Activated CD4-positive, alpha-beta T cell treated with anti-CD3 and anti-CD28 coated beads, Interleukin-2, amount 10 ng/mL, durations not matched to agents 7 days and 5 days (primary cell): ENCODE measurements around the gene BIK. TPM values are rescaled to one million over a fixed set of nuclear protein-coding genes. Genes with fewer than 3 reads are reported as not detected.

ENCODE experiments used
- CTCF ChIA-PET: fragments of 350-600 bp; sonication (Branson Sonifier 250); formaldehyde crosslinking; loops from one replicate; lab custom pipeline; 2021; ENCODE audit warnings: antibody characterized with exemption; lab: Charles Lee
- POLR2A ChIA-PET: fragments of 350-600 bp; sonication (Branson Sonifier 250); formaldehyde crosslinking; loops from one replicate; lab custom pipeline; 2021; ENCODE audit warnings: antibody characterized with exemption; lab: Charles Lee
- DNase-seq: peaks from one replicate; pipeline ENCODE4 v3.0.0-alpha.2; 2020
- H3K27ac Mint-ChIP-seq: one replicate; pipeline ENCODE4 v1.8.0; 2021; ENCODE audit warnings: mild to moderate bottlenecking, moderate library complexity, mixed read lengths
- H3K27me3 Mint-ChIP-seq: one replicate; pipeline ENCODE4 v1.8.0; 2021; ENCODE audit warnings: mixed read lengths
- H3K36me3 Mint-ChIP-seq: one replicate; pipeline ENCODE4 v1.8.0; 2021; ENCODE audit warnings: low read depth, mixed read lengths
- H3K4me1 Mint-ChIP-seq: one replicate; pipeline ENCODE4 v1.8.0; 2021; ENCODE audit warnings: mixed read lengths
- H3K4me3 Mint-ChIP-seq: one replicate; pipeline ENCODE4 v1.8.0; 2021; ENCODE audit warnings: mild to moderate bottlenecking, moderate library complexity, mixed read lengths
- H3K9me3 Mint-ChIP-seq: one replicate; pipeline ENCODE4 v1.8.0; 2021; ENCODE audit warnings: mixed read lengths
- total RNA-seq, 2 experiments: library from RNA; stranded (reverse); gene quantifications; one replicate each; pipeline ENCODE4 v1.2.3, GENCODE V29; 2021

The BIK gene
- total RNA-seq, 2 experiments from 2014 or later = 1.4 to 1.9 TPM

- H3K9me3 Mint-ChIP-seq = no peaks in the 10 kb centered on the region
- no peaks in the 10 kb centered on the region for H3K27me3 Mint-ChIP-seq
- peaks cover 7% of the 10 kb centered on the region for H3K36me3 Mint-ChIP-seq
- CTCF ChIA-PET = interaction anchor here (0.6 kb wide), 1 partner anchor 103 kb away, joined by 3 read pairs; no protein-coding TSS in a partner anchor
- no peak for DNase-seq
- POLR2A ChIA-PET = no interaction called here
- peaks cover 9% of the 10 kb centered on the region for H3K4me1 Mint-ChIP-seq
- no peak overlapping the region for H3K4me3 Mint-ChIP-seq
- no peak overlapping the region for H3K27ac Mint-ChIP-seq
Observed at GRCh38 chr22:43171019-43171491, 60.5 kb downstream of the BIK start.

GRCh38 chr22:43171607-43172006 is 61.1 kb downstream of the BIK start:
- POLR2A ChIA-PET = no interaction called here
- no peak overlapping the region for H3K27ac Mint-ChIP-seq
- H3K27me3 Mint-ChIP-seq = no peaks in the 10 kb centered on the region
- no peak overlapping the region for H3K4me3 Mint-ChIP-seq
- peaks cover 10% of the 10 kb centered on the region for H3K4me1 Mint-ChIP-seq
- H3K36me3 Mint-ChIP-seq = peaks cover 10% of the 10 kb centered on the region
- DNase-seq = no peak
- CTCF ChIA-PET = no interaction called here
- H3K9me3 Mint-ChIP-seq = no peaks in the 10 kb centered on the region

GRCh38 chr22:43172191-43172590 is 61.6 kb downstream of the BIK start:
- ChIA-PET CTCF (no interaction called here), POLR2A (no interaction called here)
- Mint-ChIP-seq H3K36me3 (peaks cover 10% of the 10 kb centered on the region), H3K4me3 (no peak overlapping the region), H3K4me1 (peaks cover 10% of the 10 kb centered on the region), H3K9me3 (no peaks in the 10 kb centered on the region), H3K27me3 (no peaks in the 10 kb centered on the region), H3K27ac (peak overlapping the region; percentile 46)
- no peak for DNase-seq

- DNase-seq = no peak
- peaks cover 12% of the 10 kb centered on the region for H3K36me3 Mint-ChIP-seq
- POLR2A ChIA-PET = no interaction called here
- H3K27me3 Mint-ChIP-seq = no peaks in the 10 kb centered on the region
- H3K9me3 Mint-ChIP-seq = no peaks in the 10 kb centered on the region
- no peak overlapping the region for H3K4me3 Mint-ChIP-seq
- H3K27ac Mint-ChIP-seq = no peak overlapping the region
- peaks cover 10% of the 10 kb centered on the region for H3K4me1 Mint-ChIP-seq
- CTCF ChIA-PET = no interaction called here
Observed at GRCh38 chr22:43173566-43173965, 63.0 kb downstream of the BIK start.

GRCh38 chr22:43173976-43174720 is 63.6 kb downstream of the BIK start:
- ChIA-PET POLR2A (no interaction called here), CTCF (interaction anchor here (0.6 kb wide), 1 partner anchor 627 kb away, joined by 4 read pairs; no protein-coding TSS in a partner anchor)
- H3K36me3 Mint-ChIP-seq = peaks cover 17% of the 10 kb centered on the region
- H3K4me3 Mint-ChIP-seq = no peak overlapping the region
- DNase-seq = no peak
- H3K27ac Mint-ChIP-seq = no peak overlapping the region
- H3K4me1 Mint-ChIP-seq = peaks cover 10% of the 10 kb centered on the region
- H3K27me3 Mint-ChIP-seq = no peaks in the 10 kb centered on the region
- no peaks in the 10 kb centered on the region for H3K9me3 Mint-ChIP-seq

- H3K27ac Mint-ChIP-seq = no peak overlapping the region
- H3K9me3 Mint-ChIP-seq = no peaks in the 10 kb centered on the region
- CTCF ChIA-PET = interaction anchor here (0.6 kb wide), 2 partner anchors 37 to 339 kb away, joined by 3 read pairs; no protein-coding TSS in a partner anchor
Observed at GRCh38 chr22:43174941-43175531, 64.5 kb downstream of the BIK start.

GRCh38 chr22:43176090-43176489 is 65.5 kb downstream of the BIK start:
- no peak for DNase-seq
- Mint-ChIP-seq H3K4me3 (no peak overlapping the region), H3K9me3 (no peaks in the 10 kb centered on the region), H3K27ac (no peak overlapping the region), H3K4me1 (peaks cover 4% of the 10 kb centered on the region), H3K36me3 (peaks cover 28% of the 10 kb centered on the region), H3K27me3 (no peaks in the 10 kb centered on the region)
- CTCF ChIA-PET = no interaction called here
- POLR2A ChIA-PET = interaction anchor here (0.8 kb wide), 1 partner anchor 8 kb away, joined by 4 read pairs; no protein-coding TSS in a partner anchor

More at GRCh38 chr22:43174941-43175531, 64.5 kb downstream of the BIK start:
- no peak for DNase-seq
- Mint-ChIP-seq H3K4me3 (no peak overlapping the region), H3K4me1 (peaks cover 10% of the 10 kb centered on the region), H3K27me3 (no peaks in the 10 kb centered on the region), H3K36me3 (peaks cover 23% of the 10 kb centered on the region)
- POLR2A ChIA-PET = no interaction called here

- peaks cover 30% of the 10 kb centered on the region for H3K36me3 Mint-ChIP-seq
- H3K27ac Mint-ChIP-seq = no peak overlapping the region
- H3K9me3 Mint-ChIP-seq = no peaks in the 10 kb centered on the region
- H3K4me3 Mint-ChIP-seq = no peak overlapping the region
- peaks cover 4% of the 10 kb centered on the region for H3K4me1 Mint-ChIP-seq
- ChIA-PET POLR2A (no interaction called here), CTCF (interaction anchor here (1.2 kb wide), 1 partner anchor 10 kb away, joined by 3 read pairs; no protein-coding TSS in a partner anchor)
- no peaks in the 10 kb centered on the region for H3K27me3 Mint-ChIP-seq
- no peak for DNase-seq
Observed at GRCh38 chr22:43177479-43177878, 66.9 kb downstream of the BIK start.

Other genes with a start within 250 kb of the BIK start
- gene PACSIN2, start 95.6 kb upstream of the BIK start, total RNA-seq = 10 to 100 TPM; 32.3 to 35.8 TPM
- 1 to 10 TPM; 9.0 to 9.3 TPM for gene TTLL1, start 21.4 kb upstream of the BIK start, total RNA-seq
- gene MCAT, start 32.6 kb downstream of the BIK start, total RNA-seq = 10 to 100 TPM in 1 of 2 experiments, 1 to 10 TPM in 1; 9.5 to 10.4 TPM
- 100 to 1,000 TPM in 1 of 2 experiments, 10 to 100 TPM in 1; 90.9 to 122 TPM for gene TSPO, start 40.8 kb downstream of the BIK start, total RNA-seq
- 10 to 100 TPM; 42.9 to 44.6 TPM for gene TTLL12, start 76.4 kb downstream of the BIK start, total RNA-seq
- not detected for gene SCUBE1, start 232.6 kb downstream of the BIK start, total RNA-seq